ENCODE measurements around the gene RALGAPB.

The RALGAPB gene

DNA sequence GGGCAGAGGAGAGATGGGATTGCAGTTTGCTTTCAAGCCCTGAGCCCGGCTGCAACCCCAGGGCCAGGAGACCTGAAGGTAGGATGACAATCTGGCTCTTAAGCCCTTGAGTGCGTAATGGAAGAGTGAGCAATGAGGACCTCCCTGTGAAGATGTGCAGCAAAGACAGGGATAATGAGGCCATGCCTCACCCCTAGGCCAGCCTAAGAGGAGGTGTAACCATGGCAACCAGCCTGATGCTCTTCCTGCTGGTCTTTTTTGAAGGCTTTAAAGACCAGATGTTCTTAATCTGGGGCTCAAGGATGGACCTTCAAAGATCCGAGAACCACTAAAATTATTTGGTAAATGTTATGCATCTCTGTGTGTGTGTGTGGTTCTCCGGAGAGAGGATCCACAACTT lies 137.2 kb downstream of the RALGAPB start:
- DNase-seq (ENCODE audit: low read depth in 2 of 2): no peak

DNA sequence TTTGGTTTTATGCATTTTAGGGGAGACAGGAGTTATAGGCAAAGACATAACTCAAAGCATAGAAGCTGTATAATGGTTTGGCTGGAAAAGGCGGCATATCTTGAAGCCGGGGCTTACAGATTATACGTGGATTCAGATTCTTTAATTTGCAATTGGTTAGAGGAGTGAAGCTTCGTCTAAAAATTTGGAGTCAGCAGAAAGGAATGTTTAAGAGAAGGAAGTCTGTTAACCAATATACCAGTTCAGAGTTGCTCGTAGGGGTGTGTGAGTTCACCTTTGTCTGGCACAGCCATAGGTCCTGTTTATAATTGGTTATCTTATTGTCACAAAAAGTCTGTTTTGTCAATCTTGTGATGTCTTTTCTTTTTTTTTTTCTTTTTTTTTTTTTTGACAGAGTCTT lies 137.9 kb downstream of the RALGAPB start:
- DNase-seq (ENCODE audit: low read depth in 2 of 2): no peak

DNA sequence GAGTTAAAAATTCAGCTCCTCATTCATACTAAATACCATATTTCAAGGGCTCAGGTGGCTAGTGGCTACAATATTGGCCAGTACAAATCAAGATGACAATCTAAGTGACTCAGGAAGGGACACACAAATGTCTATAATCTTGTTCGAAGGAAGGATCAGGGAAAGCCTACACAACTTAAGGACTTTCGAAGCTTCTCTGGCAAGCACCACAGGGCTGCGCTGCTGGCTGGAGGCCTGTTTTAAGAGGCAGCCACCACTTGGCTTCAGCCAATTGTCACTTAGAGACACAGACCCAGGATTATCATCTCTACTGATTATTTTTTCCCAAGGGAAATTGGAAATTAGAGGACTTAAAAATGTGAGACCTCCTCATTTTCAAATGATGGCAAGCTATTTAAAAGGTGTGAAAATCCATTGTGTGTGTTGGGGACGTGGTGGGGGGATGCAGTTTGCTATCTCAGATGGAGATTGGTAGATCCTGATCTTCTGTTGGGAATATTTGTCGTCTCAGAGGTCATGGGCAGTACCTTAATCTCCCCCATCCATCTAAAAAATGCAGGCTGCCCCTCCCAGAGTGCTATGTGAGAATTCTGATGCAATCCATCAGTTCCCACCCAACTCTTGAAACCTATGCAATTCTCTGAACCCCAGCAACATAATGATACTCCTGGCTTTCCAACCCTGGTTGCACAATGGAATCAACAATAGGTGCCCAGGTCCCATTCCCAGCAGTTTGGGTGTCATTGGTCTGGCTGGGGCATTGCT lies 140.3 kb downstream of the RALGAPB start:
- DNase-seq (ENCODE audit: low read depth in 2 of 2): no peak

DNA sequence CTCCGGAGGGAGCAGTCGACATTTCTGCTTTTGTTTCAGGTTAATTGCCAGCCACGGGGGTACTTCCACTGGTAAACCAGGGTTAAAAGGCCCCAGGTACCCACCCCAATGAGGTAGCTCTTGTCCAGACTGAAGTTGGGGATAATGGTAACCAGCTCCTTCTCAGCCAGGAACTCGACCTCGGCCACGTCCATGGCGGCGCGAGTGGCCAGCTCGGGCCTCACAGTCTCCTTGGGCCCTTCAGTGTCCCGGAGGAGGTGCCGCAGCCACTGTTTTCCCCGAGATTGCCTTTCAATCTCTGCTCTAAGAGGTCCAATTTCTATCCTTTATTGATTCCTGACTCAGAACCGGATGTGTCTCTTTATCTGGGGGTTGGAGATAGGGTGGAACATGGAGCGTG lies 142.6 kb downstream of the RALGAPB start:
- no peak for DNase-seq (ENCODE audit: low read depth in 2 of 2)

DNA sequence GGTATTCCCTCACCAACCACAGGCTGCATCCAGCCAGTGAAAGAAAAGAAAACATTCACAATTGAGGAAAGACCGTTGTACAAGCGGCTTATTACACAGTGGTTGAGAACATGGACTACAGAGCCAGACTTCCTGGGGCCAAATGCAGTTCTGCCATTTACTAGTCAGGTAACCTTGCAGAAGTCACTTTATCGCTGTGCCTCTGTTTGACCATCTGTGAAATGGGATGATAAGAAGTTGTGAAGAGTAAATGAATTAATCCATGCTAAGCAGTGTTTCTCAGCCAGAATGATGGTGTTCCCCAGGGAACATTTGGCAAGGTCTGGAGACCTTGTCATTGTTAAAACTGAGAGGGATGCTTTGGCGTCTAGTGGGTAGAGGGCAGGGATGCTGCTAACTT lies 143.8 kb downstream of the RALGAPB start:
- no peak for DNase-seq (ENCODE audit: low read depth in 2 of 2)

DNA sequence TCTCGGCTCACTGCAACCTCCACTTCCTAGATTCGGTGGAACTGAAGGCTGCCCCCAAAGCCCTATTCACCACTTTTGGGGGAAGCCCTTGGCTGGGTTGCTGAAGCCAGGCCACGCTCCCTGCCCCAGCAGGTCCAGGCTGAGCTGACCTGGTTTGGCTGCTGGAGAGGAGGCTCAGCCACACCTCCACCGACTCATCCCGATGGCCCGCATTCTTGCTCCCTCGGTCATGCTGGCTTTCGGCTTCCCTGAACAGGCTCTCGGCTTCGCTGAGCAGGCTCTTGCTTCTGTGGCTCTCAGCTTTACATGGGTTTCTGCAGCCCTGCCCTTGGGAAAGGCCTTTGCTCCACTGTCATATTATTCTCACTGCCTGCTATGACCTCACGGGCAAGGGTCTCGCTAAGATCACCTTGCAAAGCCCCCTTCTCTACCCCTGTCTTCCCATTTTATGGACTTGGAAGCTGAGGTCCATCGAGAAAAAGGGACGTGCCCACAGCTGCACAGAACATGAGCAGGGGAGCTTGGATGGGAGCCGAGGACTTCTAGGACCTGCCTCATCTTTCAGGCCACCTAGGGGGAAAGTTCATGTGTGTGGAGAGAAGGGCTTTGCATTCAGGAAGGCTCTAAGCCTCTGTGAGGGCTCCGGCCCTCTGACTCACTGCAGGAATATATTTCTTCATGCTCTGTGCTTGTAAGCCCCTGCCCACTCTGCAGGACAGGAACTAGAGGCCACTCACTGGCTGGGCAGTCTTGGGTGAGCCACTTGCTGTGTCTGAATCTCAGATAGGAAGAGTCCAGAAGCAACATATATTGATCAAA lies 144.6 kb downstream of the RALGAPB start:
- no peak for DNase-seq (ENCODE audit: low read depth in 2 of 2)

DNA sequence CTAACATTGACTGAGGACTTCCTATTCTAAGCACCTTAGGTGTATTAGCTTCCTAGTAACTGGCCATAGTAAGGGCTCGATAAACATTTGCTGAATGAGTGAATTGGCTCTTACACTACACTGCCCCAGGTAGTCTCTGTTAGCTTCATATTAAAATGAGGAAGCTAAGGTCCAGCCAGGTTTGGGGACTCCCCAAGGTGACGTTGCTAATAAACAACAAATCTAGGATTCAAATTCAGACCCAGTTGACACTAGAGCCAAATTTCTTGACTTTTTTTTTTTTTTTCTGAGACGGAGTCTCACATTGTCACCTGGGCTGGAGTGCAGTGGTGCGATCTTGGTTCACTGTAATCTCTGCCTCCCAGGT lies 145.2 kb downstream of the RALGAPB start:
- no peak for DNase-seq (ENCODE audit: low read depth in 2 of 2)

DNA sequence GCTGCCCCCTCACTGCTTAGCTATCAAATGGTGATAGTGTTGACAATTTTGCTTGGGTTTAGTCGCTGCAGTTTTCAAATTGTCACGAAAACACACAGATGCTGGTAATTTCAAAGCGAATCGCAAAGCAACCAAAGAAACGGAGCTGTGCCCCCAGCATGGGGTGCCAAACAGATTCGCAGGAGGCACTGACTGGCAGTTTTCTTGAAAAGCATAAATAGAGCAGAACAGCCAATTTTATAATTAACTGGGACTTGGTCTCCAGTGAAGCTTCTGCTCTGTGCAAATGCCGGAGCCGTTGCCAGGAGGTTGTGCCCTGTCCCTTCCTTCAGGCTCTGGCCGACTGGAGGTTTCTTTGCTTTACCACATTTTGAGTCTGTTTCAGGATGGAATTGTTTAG lies 147.8 kb downstream of the RALGAPB start:
- DNase-seq (ENCODE audit: low read depth in 2 of 2): no peak

DNA sequence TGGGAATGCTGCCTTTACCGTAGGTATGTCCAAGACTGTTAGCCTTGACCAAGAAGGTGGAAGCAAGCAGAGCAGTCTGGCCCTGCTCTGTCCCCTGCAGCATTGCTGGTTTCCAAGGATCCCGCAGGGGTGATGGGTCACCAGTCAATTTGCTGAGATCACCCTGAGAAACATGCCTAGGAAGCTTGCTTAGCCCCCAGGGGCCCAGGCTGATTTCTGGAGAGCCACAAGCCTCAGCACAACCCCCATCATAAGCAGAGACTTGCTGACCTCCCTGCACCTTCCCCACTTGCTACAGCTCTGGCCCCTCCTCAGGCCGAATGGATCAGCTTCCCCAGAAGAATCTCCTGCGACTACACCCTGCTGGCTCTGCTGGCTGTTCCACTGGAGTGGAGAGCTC lies 150.4 kb downstream of the RALGAPB start:
- no peak for DNase-seq (ENCODE audit: low read depth in 2 of 2)

DNA sequence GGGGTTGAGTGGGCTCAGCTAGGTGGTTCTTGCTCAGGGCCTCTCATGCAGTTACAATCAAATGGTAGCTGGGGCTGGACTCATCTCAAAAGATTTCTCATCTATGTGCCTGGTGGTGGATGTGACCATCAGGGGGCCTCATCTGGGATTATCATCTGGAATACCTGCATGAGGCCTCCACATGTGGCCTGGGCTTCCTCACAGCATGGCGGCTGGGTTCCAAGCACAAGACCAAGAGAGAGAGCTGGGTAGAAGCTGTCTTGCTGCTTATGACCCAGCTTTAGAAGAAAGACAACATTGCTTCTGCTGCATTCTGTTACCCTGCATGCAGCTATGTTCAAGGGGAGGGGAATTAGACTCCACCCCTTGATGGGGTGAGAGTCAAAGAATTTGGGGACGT lies 151.4 kb downstream of the RALGAPB start:
- no peak for DNase-seq (ENCODE audit: low read depth in 2 of 2)

DNA sequence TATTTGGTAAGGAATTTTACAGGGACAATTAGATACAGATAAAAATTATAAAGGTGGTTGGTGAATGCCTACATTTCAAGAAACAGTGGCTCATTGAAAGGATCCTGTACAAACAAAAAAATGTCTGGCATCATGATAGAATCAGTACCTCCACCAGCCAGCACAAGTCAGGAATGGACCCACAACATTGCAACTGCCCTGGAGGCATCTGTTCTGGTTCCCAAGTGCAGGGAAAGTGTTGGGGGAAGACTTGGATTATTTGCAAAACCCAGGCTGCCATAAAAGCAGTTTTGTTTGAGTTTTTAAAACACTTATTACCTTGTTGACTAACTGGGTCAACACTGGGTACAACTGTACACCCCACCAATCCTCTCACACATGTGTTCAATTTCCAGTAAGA lies 153.3 kb downstream of the RALGAPB start:
- no peak for DNase-seq (ENCODE audit: low read depth in 2 of 2)

DNA sequence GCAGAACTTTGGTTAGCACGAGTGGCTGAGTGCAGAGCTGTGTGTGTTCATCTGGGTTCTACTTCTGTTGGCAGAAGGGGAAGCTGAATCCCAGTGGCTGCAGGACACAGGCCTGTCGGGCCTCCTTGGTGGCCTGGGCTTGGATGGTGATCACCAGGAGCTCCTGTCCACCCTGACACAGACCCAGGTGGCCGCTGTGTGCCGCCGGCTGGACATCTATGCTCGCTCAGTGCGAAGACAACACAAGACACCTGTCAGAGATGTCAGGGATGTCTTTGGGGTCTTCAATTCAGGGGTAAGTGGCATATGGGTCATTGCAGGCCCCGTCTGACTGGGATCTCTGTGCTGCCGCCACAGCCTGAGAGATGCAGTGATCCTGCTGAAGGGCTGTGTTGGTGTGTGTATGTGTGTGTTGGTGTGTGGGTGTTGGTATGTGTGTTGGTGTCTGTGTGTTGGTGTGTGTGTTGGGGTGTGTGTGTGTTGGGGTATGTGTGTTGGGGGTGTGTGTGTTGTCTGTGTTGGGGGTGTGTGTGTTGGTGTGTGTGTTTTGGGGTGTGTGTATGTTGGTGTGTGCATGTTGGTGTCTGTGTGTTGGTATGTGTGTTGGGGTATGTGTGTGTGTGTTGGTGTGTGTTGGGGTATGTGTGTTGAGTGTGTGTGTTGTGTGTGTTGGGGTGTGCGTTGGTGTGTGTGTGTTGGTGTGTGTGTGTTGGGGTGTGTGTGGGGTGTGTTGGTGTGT lies 154.4 kb downstream of the RALGAPB start:
- DNase-seq (ENCODE audit: low read depth in 2 of 2): no peak

Measured in stimulated activated CD8-positive, alpha-beta memory T cell treated with anti-CD3 and anti-CD28 coated beads, Interleukin-2, amount 100 ng/mL, for 1 hour (primary cell).